Measurements from ENCODE around the gene ANKRD13B. TPM values are rescaled to one million over a fixed set of nuclear protein-coding genes. Genes with fewer than 3 reads are reported as not detected.

The ANKRD13B gene
- polyA plus RNA-seq, 2 of the 4 experiments (the other 2 are of a cell fraction) = 4.5 to 17.8 TPM

DNA sequence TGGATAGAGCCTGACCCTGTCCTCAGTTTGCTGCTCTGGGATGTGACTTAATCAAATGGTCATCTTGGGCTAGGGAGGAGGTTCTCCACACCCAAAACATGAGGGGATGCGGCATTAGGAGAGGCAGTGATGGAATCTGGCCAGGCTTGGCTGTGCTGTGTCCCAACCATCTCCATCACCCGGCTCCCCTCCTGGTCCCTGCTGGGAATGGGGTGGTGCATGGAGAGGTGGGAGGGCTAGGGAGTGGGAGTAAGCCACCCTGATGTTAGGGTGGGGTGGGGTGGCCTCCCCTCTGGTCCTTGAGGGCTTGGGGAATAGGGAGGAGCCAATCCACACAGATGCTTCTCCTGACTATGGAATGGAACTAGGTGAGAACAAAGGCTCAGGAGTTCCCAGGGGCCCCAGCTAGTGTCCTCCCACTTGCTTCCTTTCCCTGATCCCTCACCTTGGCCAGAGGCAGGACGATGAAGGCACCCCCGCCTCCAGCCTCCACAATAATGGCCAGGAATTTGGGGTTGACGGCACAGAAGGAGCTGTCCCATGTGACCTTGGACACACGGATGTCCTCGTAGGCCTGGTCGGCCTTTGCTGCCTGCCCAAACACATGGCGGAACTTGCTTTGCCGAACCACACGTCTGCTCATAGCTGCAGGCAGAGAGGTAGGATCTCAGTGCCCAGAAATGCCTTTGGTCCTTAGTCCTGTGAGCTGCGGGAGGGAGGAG lies 28.0 kb downstream of the ANKRD13B start:
- Histone ChIP-seq H3K27ac (no peak overlapping the region), H3K4me2 (peak overlapping the region; percentile 47; the same call in 2 of the 3 replicates), H3K4me1 (peaks cover 43% of the 10 kb centered on the region), H3K4me3 (no peak overlapping the region), H3K9me3 (no peaks in the 10 kb centered on the region)
- no peak for ATAC-seq
- ChIA-PET POLR2A (no interaction called here), CTCF (interaction anchor here (0.8 to 23.2 kb wide), 11 partner anchors 8 to 473 kb away, joined by 3 to 447 read pairs (median 7); partner anchors contain the start of genes ABHD15, ANKRD13B, SSH2 and TP53I13)
- no peak for DNase-seq (ENCODE audit: low read depth in 1 of 2, low spot score in 1 of 2)
- TF ChIP-seq POLR2AphosphoS2 (conservative IDR thresholded peaks at IDR 0.05; ENCODE audit: low read length) (no peak), HOXB5 (CRISPR knock-in tag; IDR thresholded peaks at IDR 0.05) (no peak), NFE2L2 (conservative IDR thresholded peaks at IDR 0.05; ENCODE audit: low read length) (no peak), ESRRA (IDR thresholded peaks at IDR 0.05; ENCODE audit: borderline replicate concordance, low read length) (no peak), FOSL2 (IDR thresholded peaks at IDR 0.05) (no peak), FOSL2 (CRISPR knock-in tag; IDR thresholded peaks at IDR 0.05) (no peak), CHD2 (IDR thresholded peaks at IDR 0.05; ENCODE audit: low read length, partially characterized antibody) (no peak), ZSCAN20 (CRISPR knock-in tag; IDR thresholded peaks at IDR 0.05) (no peak), ZC3H11A (IDR thresholded peaks at IDR 0.05) (no peak), JUN (IDR thresholded peaks at IDR 0.05) (no peak), KDM1A (IDR thresholded peaks at IDR 0.05; ENCODE audit: low read depth) (no peak), HDAC2 (IDR thresholded peaks at IDR 0.05) (no peak), NR3C1 (IDR thresholded peaks at IDR 0.05) (no peak), RAD21 (conservative IDR thresholded peaks at IDR 0.05 in 1 of 2, IDR thresholded peaks at IDR 0.05 in 1 of 2) (no peak), ZFP36 (IDR thresholded peaks at IDR 0.05; ENCODE audit: borderline replicate concordance, partially characterized antibody) (no peak), RFX5 (IDR thresholded peaks at IDR 0.05) (no peak), TFCP2L1 (CRISPR knock-in tag; IDR thresholded peaks at IDR 0.05) (no peak), TP53 (CRISPR knock-in tag; IDR thresholded peaks at IDR 0.05) (no peak)
- TF ChIP-seq, protein P1, sequence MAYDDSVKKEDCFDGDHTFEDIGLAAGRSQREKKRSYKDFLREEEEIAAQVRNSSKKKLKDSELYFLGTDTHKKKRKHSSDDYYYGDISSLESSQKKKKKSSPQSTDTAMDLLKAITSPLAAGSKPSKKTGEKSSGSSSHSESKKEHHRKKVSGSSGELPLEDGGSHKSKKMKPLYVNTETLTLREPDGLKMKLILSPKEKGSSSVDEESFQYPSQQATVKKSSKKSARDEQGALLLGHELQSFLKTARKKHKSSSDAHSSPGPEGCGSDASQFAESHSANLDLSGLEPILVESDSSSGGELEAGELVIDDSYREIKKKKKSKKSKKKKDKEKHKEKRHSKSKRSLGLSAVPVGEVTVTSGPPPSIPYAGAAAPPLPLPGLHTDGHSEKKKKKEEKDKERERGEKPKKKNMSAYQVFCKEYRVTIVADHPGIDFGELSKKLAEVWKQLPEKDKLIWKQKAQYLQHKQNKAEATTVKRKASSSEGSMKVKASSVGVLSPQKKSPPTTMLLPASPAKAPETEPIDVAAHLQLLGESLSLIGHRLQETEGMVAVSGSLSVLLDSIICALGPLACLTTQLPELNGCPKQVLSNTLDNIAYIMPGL (CRISPR knock-in tag; IDR thresholded peaks at IDR 0.05; ENCODE audit: borderline replicate concordance) = no peak
- TF ChIP-seq, protein P2, sequence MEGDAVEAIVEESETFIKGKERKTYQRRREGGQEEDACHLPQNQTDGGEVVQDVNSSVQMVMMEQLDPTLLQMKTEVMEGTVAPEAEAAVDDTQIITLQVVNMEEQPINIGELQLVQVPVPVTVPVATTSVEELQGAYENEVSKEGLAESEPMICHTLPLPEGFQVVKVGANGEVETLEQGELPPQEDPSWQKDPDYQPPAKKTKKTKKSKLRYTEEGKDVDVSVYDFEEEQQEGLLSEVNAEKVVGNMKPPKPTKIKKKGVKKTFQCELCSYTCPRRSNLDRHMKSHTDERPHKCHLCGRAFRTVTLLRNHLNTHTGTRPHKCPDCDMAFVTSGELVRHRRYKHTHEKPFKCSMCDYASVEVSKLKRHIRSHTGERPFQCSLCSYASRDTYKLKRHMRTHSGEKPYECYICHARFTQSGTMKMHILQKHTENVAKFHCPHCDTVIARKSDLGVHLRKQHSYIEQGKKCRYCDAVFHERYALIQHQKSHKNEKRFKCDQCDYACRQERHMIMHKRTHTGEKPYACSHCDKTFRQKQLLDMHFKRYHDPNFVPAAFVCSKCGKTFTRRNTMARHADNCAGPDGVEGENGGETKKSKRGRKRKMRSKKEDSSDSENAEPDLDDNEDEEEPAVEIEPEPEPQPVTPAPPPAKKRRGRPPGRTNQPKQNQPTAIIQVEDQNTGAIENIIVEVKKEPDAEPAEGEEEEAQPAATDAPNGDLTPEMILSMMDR (IDR thresholded peaks at IDR 0.05) = no peak
- TF ChIP-seq, protein P3, sequence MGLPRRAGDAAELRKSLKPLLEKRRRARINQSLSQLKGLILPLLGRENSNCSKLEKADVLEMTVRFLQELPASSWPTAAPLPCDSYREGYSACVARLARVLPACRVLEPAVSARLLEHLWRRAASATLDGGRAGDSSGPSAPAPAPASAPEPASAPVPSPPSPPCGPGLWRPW (IDR thresholded peaks at IDR 0.05) = no peak
- FAIRE-seq = no peak
- WGBS (ENCODE audit: missing lambda C conversion rate) = 94% methylated on average over 12 of the region's 12 CpGs

DNA sequence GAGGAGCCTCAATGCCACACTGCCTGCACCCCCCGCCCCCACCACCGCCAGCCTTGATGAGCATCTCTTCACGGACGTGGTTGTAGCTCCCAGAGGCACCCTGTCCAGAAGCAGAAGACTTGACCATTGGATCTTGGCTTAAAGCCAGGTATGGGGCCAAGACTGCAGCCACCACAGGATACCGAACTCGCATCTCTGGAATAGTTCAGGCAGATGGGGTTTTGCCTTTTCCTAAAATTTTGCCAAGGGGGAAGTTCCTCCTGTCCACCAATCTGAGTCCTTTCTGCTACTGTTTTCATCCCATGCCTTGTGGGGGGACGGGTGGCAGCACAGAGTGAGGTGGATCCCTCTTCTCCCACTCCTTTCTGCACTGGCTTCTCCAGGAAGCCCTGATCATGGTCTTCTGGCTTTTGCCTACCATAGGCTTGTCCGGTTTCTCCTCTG lies 28.8 kb downstream of the ANKRD13B start:
- H3K4me3 ChIP-seq = peak overlapping the region; percentile 61
- no peak for FAIRE-seq
- ATAC-seq = peak in 1 of 2 experiments; percentile 6; a peak in 2 of 6 replicates
- 78% methylated on average over 7 of the region's 8 CpGs for WGBS (ENCODE audit: missing lambda C conversion rate)
- ChIA-PET CTCF (interaction anchor here (0.8 to 23.2 kb wide), 10 partner anchors 8 to 472 kb away, joined by 3 to 447 read pairs (median 18); partner anchors contain the start of genes ABHD15, ANKRD13B, SSH2 and TP53I13), POLR2A (no interaction called here)
- H3K4me1 ChIP-seq = peaks cover 43% of the 10 kb centered on the region
- H3K27ac ChIP-seq = peak overlapping the region; percentile 56 to 83; a peak in 4 of 6 replicates
- no peaks in the 10 kb centered on the region for H3K9me3 ChIP-seq
- DNase-seq (ENCODE audit: low read depth in 1 of 2, low spot score in 1 of 2) = no peak
- H3K4me2 ChIP-seq = peak overlapping the region; percentile 89
- TF ChIP-seq CBX2 (IDR thresholded peaks at IDR 0.05; ENCODE audit: borderline replicate concordance, low read depth) = no peak
- TF ChIP-seq, protein P4, sequence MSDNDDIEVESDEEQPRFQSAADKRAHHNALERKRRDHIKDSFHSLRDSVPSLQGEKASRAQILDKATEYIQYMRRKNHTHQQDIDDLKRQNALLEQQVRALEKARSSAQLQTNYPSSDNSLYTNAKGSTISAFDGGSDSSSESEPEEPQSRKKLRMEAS (IDR thresholded peaks at IDR 0.05) = no peak
- TF ChIP-seq, protein P5, sequence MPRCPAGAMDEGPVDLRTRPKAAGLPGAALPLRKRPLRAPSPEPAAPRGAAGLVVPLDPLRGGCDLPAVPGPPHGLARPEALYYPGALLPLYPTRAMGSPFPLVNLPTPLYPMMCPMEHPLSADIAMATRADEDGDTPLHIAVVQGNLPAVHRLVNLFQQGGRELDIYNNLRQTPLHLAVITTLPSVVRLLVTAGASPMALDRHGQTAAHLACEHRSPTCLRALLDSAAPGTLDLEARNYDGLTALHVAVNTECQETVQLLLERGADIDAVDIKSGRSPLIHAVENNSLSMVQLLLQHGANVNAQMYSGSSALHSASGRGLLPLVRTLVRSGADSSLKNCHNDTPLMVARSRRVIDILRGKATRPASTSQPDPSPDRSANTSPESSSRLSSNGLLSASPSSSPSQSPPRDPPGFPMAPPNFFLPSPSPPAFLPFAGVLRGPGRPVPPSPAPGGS (IDR thresholded peaks at IDR 0.05) = no peak
- TF ChIP-seq, protein P6, sequence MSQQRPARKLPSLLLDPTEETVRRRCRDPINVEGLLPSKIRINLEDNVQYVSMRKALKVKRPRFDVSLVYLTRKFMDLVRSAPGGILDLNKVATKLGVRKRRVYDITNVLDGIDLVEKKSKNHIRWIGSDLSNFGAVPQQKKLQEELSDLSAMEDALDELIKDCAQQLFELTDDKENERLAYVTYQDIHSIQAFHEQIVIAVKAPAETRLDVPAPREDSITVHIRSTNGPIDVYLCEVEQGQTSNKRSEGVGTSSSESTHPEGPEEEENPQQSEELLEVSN (IDR thresholded peaks at IDR 0.05; ENCODE audit: borderline replicate concordance, low read depth) = no peak
- no peak for TF ChIP-seq RNF2 (IDR thresholded peaks at IDR 0.05; ENCODE audit: borderline replicate concordance, low read depth)
- TF ChIP-seq ZSCAN20 (CRISPR knock-in tag; IDR thresholded peaks at IDR 0.05) = no peak
- TF ChIP-seq, protein P1 (CRISPR knock-in tag; IDR thresholded peaks at IDR 0.05; ENCODE audit: borderline replicate concordance) = no peak
- TF ChIP-seq, protein P3 (IDR thresholded peaks at IDR 0.05) = no peak
- no peak for TF ChIP-seq NR3C1 (IDR thresholded peaks at IDR 0.05)
- TF ChIP-seq HOXB5 (CRISPR knock-in tag; IDR thresholded peaks at IDR 0.05) = no peak
- TF ChIP-seq NPAS2 (CRISPR knock-in tag; IDR thresholded peaks at IDR 0.05; ENCODE audit: borderline replicate concordance) = no peak
- TF ChIP-seq RAD21 (conservative IDR thresholded peaks at IDR 0.05 in 1 of 2, IDR thresholded peaks at IDR 0.05 in 1 of 2) = no peak
- TF ChIP-seq MAFK (IDR thresholded peaks at IDR 0.05; ENCODE audit: partially characterized antibody) = no peak
